Measurements from ENCODE around the gene STAT5A. TPM values are rescaled to one million over a fixed set of nuclear protein-coding genes. Genes with fewer than 3 reads are reported as not detected.

STAT5A gene
- total RNA-seq, 1 experiment from 2014 or later: 0.91 TPM

DNA sequence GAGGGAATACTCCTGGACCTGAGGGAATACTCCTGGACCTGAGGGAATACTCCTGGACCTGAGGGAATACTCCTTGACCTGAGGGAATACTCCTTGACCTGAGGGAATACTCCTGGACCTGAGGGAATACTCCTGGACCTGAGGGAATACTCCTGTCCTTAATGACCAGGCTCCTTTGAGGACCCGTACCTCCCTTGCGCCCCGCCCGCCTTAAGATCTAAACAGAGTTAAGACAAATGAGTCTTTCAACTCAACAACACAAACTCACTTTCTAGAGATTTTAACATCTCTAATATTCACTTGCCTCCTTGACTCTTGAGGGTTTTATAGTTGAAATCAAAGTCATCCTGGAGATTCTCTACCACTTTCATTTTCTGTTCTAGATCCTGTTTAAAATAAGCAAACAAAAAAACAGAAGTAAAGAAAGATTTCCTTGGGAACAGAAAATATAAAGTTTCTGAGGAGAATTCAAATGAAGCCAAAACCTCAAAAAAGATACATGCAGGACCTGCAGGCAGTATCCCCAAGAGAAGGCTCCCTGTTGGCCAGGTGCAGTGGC, 50.2 kb downstream of the STAT5A start:
- Histone ChIP-seq H4K20me1 (ENCODE audit: insufficient read depth) (no peaks in the 10 kb centered on the region), H3K27ac (ENCODE audit: low read depth, low read length) (no peak overlapping the region), H3K9ac (ENCODE audit: low read length) (no peak overlapping the region), H2AFZ (ENCODE audit: low read depth, low read length, poor library complexity, severe bottlenecking) (no peak overlapping the region), H3K4me2 (ENCODE audit: low read length) (no peak overlapping the region), H3K36me3 (ENCODE audit: control insufficient read depth in 1 of 2, insufficient read depth in 2 of 2, low read length in 2 of 2) (peaks cover 7 to 29% of the 10 kb centered on the region in 2 experiments), H3K4me1 (ENCODE audit: control insufficient read depth in 1 of 2, insufficient read depth in 2 of 2, low read length in 2 of 2) (peaks cover 0 to 6% of the 10 kb centered on the region in 2 experiments; a peak in 2 of 4 replicates), H3K9me3 (ENCODE audit: control insufficient read depth in 1 of 2, insufficient read depth in 1 of 2, low read depth in 1 of 2, low read length in 2 of 2) (no peaks in the 10 kb centered on the region), H3K27me3 (ENCODE audit: insufficient read depth, low read length) (no peaks in the 10 kb centered on the region), H3K4me3 (replicated peaks in 1 of 2; ENCODE audit: low read depth in 1 of 2, low read length in 2 of 2) (no peak overlapping the region), H3K79me2 (ENCODE audit: insufficient read depth, low read length) (no peaks in the 10 kb centered on the region), H3K9me2 (ENCODE audit: insufficient read depth) (no peaks in the 10 kb centered on the region)
- ChIA-PET RAD21 (ENCODE audit: low non-redundant PET in 1 of 2, low total read pairs in 2 of 2, uncharacterized antibody in 2 of 2, unreplicated experiment in 2 of 2) (no interaction called here), POLR2A (no interaction called here), CTCF (no interaction called here)
- TF ChIP-seq CEBPB (IDR thresholded peaks at IDR 0.05; ENCODE audit: low read depth) (no peak), FOSL1 (IDR thresholded peaks at IDR 0.05; ENCODE audit: low read depth) (no peak), POLR2AphosphoS5 (IDR thresholded peaks at IDR 0.05; ENCODE audit: low read depth, low read length) (no peak), EGR1 (IDR thresholded peaks at IDR 0.05; ENCODE audit: low read depth) (no peak), YY1 (IDR thresholded peaks at IDR 0.05; ENCODE audit: extremely low read depth, insufficient replicate concordance, low read depth, low read length) (no peak), EZH2 (IDR thresholded peaks at IDR 0.05) (no peak), ZNF274 (IDR thresholded peaks at IDR 0.05; ENCODE audit: low read depth, low read length) (no peak), EZH2phosphoT487 (IDR thresholded peaks at IDR 0.05; ENCODE audit: borderline replicate concordance) (no peak), CBX3 (IDR thresholded peaks at IDR 0.05; ENCODE audit: low read depth) (no peak)
- TF ChIP-seq, protein P1, sequence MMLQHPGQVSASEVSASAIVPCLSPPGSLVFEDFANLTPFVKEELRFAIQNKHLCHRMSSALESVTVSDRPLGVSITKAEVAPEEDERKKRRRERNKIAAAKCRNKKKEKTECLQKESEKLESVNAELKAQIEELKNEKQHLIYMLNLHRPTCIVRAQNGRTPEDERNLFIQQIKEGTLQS (IDR thresholded peaks at IDR 0.05): no peak
- TF ChIP-seq, protein P2, sequence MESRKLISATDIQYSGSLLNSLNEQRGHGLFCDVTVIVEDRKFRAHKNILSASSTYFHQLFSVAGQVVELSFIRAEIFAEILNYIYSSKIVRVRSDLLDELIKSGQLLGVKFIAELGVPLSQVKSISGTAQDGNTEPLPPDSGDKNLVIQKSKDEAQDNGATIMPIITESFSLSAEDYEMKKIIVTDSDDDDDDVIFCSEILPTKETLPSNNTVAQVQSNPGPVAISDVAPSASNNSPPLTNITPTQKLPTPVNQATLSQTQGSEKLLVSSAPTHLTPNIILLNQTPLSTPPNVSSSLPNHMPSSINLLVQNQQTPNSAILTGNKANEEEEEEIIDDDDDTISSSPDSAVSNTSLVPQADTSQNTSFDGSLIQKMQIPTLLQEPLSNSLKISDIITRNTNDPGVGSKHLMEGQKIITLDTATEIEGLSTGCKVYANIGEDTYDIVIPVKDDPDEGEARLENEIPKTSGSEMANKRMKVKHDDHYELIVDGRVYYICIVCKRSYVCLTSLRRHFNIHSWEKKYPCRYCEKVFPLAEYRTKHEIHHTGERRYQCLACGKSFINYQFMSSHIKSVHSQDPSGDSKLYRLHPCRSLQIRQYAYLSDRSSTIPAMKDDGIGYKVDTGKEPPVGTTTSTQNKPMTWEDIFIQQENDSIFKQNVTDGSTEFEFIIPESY (IDR thresholded peaks at IDR 0.05; ENCODE audit: extremely low read depth, insufficient replicate concordance, low read length): no peak
- TF ChIP-seq, protein P3, sequence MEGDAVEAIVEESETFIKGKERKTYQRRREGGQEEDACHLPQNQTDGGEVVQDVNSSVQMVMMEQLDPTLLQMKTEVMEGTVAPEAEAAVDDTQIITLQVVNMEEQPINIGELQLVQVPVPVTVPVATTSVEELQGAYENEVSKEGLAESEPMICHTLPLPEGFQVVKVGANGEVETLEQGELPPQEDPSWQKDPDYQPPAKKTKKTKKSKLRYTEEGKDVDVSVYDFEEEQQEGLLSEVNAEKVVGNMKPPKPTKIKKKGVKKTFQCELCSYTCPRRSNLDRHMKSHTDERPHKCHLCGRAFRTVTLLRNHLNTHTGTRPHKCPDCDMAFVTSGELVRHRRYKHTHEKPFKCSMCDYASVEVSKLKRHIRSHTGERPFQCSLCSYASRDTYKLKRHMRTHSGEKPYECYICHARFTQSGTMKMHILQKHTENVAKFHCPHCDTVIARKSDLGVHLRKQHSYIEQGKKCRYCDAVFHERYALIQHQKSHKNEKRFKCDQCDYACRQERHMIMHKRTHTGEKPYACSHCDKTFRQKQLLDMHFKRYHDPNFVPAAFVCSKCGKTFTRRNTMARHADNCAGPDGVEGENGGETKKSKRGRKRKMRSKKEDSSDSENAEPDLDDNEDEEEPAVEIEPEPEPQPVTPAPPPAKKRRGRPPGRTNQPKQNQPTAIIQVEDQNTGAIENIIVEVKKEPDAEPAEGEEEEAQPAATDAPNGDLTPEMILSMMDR (IDR thresholded peaks at IDR 0.05 in 2 of 3, conservative IDR thresholded peaks at IDR 0.05 in 1 of 3; ENCODE audit: borderline replicate concordance in 1 of 3, insufficient read depth in 1 of 3, low read depth in 2 of 3, low read length in 2 of 3): no peak
- DNase-seq (ENCODE audit: low read depth, low spot score): no peak
- BruUV-seq (replicated peaks): no TSS peak
- ATAC-seq: no peak
- intact Hi-C loops (cut with micrococcal nuclease): no loop called here
